Activated CD4-positive, CD25-positive, alpha-beta regulatory T cell treated with anti-CD3 and anti-CD28 coated beads, Interleukin-2, amount 50 U/mL, for 16 hours (primary cell): ENCODE data around the gene CNOT6L.

ENCODE experiments used
- DNase-seq: peaks from one replicate; pipeline ENCODE4 v3.0.0-alpha.2; 2020; ENCODE audit warnings: low read depth, low spot score

CNOT6L gene

DNA sequence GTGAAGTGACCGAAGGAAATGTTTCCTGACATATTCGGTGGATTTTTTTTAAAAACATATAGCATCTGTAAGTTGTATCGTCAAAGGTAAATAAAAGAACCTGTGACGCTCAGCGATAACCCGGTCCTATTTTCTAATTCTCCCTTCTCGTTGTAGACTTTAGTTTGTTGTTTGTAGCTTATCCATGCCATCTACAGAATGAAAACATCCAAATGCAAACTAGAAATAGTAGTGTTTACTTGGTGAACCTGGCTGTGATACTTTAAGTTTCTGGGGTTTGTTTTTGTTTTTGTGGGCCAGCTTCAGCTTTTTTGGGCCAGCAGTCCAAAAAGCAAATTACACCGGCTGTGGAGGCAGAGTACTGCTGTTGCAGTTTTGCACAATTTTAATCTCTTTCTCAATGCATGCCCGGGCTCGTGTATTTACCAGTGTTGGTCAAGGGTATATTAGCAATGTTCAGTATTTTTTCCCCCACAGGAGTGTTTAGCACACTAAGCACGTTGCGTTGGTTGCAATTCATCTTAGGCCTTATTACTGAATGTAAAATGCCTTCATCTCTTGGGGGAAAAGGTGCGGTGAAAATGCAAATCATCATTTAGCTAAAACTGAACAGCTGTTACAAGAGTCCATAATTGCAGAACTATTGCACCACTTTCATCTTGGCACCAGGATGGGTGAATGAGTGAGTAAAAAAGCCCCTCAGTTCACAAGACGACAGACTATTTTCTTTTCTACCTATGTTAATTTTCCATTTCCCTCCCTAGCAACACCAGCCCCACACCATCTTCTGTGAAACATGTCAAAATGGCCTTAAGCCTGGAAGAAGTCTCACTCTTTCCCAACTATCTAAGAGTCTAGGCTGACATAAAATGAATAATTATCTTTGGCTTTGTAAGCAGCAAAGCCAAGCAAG lies 1.7 kb upstream of the CNOT6L start:
- DNase-seq = no peak

DNA sequence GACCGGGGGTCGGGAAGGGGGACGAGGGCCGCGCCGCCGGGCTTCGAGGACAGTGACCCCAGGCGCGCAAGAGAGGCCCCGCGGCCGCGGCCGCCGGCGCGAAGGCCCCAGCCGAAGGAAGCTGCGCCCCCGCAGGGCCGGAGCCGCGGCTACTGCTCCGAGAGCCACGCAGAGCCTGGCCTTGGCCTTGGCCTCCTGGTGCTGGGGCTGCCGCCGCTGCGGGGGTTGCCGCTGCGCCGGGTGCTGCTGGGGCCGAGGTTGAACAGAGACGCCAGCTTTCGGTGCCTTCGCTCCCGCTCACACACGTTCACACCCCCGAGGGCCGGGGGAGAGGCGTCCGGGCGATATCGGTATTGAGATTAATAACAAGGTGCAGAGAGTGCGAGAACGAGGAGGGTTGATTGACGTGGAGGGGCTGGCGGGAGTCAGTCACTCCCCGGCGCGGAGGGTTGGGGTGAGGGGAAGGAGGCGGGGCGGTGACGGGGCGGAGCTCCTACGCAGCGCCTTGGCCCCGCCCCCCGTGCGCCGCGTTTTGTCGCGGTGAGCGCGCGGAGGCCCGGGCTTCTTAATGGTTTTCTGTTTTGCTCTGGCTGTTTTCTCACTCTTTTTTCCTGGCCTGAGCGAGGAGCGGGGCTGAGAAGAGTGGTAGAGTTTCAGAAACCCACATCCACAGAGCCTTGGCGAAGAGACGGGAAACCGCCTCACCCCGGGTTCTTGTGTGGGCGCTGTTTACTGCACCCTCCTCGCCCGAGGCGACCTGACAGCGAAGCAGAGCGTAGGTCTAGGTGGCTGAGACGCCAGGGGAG lies 878 bp upstream of the CNOT6L start:
- peak; percentile 86 for DNase-seq

DNA sequence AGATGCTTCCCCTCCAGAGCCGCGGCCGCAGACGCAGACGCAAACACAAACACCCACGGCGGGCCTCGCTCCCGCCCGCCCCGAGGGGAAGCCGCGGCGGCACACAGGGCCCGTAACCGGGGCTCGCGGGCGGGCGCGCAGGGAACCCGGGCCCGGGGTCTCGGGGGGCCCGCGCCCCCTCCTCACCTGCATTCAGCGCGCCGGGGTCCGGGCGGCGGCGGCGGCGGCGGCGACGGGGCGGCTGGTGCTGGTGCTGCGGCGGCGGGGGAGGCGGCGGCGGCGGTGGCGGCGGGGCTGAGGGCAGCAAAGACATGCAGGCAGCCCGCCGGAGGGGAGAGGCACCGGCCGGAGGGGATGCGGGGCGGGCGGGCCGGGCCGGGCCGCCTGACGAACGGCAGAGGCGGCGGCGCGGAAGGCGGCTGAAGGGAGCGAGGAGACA lies 255 bp upstream of the CNOT6L start:
- no peak for DNase-seq

DNA sequence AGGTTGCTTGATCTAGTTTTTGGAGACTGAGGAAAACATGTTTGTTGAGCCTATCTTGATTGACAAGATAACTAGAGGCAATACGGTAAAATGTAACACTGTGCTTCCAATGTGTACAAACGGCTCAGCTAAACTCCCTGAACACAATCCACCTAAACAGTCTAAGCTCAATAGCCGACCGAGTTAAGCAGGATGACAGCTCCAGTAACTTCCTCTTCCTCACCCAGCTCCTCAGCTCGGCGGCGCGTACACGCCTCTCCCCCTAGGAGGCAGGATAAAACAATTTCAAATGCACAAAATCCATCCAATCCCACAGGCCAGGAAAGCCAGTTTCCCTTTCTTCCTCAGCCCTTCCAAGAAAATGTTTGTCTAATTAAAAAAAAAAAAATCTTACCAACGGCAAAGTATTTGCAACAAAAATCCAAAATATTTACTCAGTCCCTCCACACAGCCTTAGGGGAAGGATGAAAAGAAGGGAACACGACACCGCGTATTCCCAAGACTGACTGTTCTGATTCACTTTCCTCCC lies 1.0 kb downstream of the CNOT6L start:
- DNase-seq = no peak

DNA sequence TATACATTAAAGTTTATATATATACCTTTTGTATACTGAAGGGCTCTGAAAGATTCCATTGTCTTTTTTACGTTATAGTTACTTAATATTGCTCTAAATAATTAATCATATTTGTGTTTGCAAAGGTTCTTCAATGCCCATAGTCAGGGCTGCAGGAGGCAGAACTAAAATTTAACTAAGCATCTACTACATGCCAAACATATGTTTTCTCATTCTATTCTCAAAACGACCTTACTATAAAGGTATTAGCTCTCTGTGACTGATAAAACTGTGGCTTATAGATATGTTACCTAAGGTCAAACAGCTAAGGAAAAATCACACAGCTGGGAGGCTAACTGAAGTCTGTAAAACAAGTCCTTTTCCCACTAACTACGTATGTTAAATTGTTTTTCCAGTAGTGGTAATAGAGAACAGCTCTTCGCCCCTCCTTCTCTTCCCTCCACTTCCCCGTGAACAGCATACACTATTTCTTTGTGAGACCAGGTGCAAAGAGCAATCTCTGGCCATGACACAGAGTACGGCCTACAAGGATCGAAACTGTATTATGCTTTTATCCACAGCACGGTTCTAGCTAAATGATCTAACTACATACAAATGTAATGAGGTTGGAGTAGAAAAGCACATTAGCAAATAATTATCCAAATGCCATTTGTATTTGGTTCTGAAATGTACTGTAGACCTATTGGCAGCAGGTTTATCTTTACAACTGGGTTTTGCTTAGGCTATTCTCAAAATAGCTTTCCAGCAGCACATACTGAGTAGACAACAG lies 1.7 kb downstream of the CNOT6L start:
- DNase-seq = no peak

DNA sequence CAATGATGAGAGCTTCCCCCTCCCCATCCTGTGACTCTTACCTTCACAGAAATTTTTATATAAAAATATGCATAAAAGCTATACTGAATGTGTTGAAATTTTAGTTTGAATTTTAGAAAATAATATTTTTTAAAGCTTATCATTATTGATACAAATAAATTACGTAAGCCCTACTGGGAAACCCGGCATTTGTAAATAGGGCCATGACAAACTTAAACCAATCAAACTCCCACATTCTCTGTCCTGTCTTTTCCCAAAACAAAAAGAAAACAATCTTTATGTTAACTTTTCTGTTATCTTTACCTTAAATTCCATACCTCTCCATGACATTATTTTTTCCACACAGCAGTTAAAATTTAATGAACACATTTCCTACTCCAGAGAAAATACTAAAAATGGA lies 2.6 kb downstream of the CNOT6L start:
- no peak for DNase-seq

DNA sequence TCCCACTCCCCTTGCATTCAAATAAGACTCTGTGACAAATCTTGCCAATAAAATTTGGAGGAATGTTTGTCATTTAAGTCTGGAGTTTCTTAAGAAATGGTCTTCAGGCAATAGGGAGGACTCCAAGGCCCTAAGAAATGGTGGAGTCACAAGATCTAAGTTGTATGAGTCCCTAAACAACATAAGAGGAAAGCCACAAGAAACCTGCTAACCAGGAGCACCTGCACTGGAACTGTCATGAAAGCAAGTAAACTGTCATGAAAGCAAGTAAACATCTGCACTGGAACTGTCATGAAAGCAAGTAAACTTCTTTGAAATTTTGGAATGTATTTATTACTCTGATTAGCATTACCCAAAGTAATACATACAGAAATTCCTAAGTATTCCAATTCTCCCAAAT lies 3.5 kb downstream of the CNOT6L start:
- no peak for DNase-seq

DNA sequence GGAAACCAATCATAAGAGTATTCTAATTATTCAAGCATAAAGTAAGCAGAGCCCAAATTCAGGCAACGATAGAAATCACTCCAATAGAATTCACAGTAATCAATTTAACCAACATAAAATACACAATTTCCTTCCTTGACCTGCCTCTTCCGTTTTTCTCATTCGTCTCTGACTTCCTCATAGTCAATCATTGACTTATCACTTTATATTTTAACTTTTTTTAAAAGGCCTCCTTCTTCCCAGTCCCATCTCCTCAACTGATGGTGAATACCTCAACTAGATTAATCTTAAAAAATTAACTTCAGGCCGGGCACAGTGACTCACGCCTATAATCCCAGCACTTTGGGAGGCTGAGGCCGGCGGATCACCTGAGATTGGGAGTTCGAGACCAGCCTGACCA lies 13.3 kb downstream of the CNOT6L start:
- no peak for DNase-seq

DNA sequence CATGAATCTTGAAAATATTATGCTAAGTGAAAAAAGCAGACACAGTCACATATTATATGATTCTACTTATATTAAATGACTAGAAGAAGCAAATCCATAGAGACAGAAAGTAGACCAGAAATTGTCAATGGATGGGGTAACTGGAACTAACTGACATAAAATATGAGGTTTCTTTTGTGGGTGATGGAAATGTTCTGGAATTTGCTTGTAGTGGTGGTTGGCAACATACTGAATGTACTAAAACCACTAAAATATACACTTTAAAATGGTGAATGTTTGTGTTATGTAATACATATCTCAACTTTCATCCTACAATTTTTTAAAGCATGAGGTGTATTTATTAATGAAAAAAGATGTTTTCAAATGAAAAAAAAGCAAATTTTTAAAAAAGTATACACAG lies 14.7 kb downstream of the CNOT6L start:
- no peak for DNase-seq

DNA sequence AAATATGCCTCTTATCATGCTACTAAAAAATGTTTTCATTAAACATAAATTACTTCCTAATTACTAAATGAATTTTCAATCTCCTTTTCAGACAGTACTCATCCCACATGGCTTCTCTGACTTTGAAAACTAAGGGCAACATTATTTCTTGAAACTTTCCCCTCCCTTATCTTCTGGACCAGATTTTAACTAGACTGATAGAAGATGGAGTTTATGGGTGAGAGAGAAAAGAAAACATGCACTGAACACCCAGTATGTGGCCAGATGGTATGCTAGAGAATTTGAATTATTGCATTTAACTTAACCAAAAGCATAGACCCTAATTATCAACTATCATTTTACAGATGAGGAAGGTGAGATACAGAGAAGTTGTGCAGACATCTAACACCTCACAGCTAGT lies 16.8 kb downstream of the CNOT6L start:
- DNase-seq = no peak

DNA sequence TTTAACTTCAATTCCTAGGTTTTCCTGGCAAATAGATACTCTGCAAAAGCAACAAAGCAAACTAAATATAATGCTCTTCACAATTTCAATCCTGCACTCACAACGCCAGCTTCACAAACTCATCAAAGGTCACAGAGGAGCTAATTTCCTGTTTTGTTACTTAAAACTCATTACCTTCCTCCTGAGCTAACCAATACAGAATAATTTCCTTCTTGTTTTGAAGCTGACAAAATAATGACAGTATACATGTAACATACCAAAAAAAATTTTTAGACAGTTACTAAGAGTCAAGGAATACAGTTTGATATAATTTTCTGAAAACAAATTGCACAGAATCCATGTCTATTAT lies 17.9 kb downstream of the CNOT6L start:
- DNase-seq = no peak

DNA sequence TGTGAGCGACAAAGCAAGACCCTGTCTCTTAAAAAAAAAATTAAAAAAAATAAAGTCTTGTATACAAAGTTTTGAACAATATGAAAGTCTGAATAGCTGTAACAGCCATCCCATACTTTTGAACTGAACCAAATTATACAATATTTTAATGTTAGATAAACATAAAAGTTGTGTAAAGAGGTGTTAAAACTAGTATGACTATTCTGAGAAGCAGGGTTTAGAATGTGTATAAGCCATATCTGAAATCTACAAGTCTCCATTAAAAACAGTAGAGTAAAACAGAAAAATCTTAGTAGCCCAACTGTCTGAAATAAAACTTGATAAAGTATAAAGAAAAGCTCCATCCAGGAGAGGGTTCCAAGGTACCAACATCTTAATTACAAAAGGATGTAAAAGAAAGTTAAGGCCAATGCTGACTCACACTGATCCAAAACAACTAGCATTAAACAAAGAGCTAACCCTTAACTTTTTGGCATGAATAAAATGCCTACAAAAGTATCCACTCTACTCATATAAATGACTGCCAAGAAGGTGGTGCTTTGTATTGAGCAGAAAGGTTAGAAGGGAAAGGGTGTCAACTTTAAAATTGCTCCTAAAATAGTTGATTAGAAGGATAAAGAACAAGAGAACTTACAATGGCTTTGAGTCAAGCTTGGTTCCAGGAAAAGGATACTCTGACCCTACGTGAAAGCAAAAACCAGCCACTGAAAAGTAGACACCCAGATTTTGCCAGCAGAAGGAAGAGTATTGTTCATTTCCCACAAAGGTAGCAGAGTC lies 18.5 kb downstream of the CNOT6L start:
- DNase-seq = no peak

DNA sequence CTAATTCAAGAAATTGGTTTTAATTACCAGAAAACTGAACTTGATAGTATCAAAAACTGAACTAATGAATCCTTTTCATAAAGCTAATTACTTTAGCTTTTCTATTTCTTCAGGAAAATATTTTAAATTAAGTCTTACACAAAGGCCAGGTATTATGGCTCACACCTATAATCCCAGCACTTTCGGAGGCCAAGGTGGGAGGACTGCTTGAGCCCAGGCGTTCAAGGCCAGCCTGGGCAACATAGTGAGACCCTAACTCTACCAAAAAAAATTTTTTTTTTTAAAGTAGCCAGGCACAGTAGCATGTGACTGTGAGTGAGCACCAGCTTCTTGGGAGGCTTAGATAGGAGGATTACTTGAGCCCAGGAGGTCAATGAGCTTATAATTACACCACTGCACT lies 19.1 kb downstream of the CNOT6L start:
- no peak for DNase-seq

DNA sequence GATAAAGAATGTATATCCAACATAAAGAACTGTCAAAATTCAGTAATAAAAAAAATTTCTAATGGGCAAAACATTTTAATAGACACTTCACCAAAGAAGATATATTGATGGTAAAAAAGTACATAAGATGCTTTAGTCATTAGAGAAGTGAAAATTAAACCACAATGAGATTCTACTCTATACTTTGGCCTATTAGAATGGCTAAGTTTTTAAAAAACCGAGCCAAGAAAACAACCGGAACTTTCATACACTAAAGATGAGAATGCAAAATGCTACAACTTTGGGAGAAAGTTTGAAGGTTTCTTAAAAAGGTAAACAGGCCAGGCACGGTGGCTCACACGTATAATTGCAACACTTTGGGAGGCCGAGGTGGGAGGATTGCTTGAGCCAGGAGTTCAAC lies 20.8 kb downstream of the CNOT6L start:
- DNase-seq = no peak

DNA sequence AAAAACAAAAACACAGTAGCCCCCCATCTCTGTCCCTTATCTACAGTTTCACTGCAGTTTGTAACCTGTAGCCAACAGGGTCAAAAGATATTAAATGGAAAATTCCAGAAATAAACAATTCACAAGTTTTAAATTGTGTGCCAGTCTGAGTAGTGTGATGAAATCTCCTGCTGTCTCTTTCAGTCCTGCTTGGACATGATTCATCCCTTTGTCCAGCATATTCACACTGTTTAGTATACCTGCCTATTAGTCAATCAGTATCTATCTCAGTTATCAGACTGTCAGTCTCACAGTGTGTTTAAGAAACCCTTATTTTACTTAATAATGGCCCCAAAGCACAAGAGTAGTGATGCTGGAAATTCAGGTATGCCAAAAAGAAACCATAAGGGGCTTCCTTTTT lies 21.9 kb downstream of the CNOT6L start:
- no peak for DNase-seq

DNA sequence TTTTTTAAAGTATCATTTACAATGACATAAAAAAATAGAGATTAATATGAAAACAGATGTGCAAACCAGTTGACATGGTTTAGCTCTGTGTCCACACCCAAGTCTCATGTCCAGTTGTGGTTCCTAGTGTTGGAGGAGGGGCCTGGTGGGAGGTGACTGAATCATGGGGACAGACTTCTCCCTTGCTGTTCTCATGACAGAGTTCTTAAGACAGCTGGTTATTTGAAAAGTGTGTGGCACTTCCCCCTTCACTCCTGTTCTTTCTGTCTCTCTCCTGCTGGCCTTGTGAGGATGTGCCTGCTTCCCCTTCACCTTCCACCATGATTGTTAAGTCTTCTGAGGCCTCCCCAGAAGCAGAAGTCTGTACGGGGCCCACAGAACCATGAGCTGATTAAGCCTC lies 23.8 kb downstream of the CNOT6L start:
- no peak for DNase-seq

DNA sequence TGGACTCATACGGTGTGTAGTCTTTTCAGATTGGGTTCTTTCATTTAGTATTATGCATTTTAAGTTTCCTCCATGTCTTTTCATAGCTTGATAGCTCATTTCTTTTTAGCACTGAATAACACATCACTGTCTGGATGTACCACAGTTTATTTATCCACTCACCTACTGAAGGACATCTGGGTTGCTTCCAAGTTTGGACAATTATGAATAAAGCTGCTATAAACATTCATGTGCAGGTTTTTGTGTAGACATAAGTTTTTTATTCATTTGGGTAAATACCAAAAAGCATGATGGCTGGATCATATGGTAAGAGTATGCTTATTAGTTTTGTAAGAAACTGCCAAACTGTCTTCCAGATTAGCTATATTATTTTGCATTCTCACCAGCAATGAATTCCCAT lies 29.0 kb downstream of the CNOT6L start:
- DNase-seq = no peak

DNA sequence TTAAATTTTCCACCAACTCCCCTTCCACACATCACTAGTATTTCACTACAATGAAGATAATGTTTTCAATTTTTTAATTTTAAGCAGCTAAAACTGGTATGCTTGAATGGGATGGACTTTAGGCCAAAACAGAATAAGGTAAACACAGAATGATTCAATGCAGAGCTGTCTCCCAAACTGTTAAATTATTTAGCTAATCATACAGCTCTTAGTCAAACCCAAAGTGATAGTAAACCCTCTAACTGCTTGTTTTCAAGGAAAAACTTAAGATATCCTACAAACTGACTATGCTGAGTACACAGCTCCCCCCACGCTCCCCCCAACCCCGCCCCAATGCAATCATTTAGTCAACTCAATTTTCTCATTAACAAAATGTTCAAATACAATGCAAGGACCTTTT lies 30.2 kb downstream of the CNOT6L start:
- DNase-seq = no peak

DNA sequence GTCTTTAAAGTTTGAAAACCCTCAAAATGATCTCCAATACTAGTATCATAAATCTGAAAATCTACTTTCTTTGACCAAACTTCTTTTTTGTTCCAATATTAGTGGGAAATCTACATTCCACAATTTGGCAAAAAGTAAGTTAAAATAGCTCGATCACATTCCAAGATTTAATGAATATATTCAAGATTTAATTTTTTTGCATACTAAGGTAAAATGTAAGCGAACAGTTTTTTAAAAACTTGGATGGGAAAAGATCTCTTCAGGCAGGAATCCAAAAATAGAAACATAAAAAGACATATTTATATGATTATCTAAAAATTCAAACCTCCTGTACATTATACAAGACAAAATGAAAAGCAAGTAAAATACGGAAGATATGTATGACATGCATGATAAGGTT lies 31.2 kb downstream of the CNOT6L start:
- no peak for DNase-seq

DNA sequence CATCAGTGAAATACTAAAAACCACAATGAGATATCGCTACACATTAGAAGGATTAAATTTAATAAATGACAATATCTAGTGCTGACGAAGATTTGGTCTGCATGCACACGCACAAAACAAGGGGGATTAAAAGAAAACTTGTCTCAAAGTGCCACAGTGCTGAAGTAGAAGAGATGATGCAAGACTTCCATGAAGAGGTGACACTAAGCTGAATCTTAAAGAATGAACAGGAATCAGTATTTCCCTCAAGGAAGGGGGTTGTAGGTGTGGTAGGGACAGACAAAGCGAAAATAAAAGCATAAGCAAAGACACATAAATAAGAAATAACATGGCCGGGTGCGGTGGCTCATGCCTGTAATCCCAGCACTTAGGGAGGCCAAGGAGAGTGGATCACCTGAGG lies 33.5 kb downstream of the CNOT6L start:
- DNase-seq = no peak

DNA sequence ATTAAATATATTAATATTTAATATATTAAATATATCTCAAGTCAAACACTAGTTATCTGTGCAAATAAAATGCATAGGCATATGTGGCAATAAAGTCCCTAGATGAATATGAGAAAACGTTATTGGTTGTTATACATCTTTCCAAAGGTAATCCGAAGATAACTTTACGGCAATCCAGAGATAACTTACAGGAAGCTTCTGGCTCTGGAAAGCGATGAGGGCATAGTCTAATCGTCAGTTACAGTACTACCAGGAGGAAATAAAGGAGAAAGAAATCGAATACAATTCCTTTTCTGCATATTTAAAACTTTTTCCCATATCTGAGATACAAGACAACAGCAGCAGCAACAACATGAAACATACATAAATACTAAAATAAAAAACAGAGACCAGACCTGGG lies 35.3 kb downstream of the CNOT6L start:
- DNase-seq = no peak
